Loucy (cell line): ENCODE data around the gene ZNF385B.
"Not testable (repeated sequence)": the region's sequence is repeated elsewhere in the genome, so short reads cannot be mapped to it uniquely, and the experiment has no call there.

Experiments used
- EZH2phosphoT487 ChIP-seq: fragments of 200-600 bp; IDR thresholded peaks from 2 replicates; pipeline ENCODE4 v1.6.1; 2018; ENCODE audit warnings: antibody characterized with exemption, mild to moderate bottlenecking, moderate library complexity, borderline replicate concordance
- TF ChIP-seq, protein P1 (sequence below): fragments of 200-600 bp; sonication (generic); conservative IDR thresholded peaks from 2 replicates; pipeline ENCODE4 v1.5.1; 2014; ENCODE audit warnings: mild to moderate bottlenecking, antibody characterized with exemption, low read length

- not testable (repeated sequence) for TF ChIP-seq EZH2phosphoT487
- TF ChIP-seq, protein P1, sequence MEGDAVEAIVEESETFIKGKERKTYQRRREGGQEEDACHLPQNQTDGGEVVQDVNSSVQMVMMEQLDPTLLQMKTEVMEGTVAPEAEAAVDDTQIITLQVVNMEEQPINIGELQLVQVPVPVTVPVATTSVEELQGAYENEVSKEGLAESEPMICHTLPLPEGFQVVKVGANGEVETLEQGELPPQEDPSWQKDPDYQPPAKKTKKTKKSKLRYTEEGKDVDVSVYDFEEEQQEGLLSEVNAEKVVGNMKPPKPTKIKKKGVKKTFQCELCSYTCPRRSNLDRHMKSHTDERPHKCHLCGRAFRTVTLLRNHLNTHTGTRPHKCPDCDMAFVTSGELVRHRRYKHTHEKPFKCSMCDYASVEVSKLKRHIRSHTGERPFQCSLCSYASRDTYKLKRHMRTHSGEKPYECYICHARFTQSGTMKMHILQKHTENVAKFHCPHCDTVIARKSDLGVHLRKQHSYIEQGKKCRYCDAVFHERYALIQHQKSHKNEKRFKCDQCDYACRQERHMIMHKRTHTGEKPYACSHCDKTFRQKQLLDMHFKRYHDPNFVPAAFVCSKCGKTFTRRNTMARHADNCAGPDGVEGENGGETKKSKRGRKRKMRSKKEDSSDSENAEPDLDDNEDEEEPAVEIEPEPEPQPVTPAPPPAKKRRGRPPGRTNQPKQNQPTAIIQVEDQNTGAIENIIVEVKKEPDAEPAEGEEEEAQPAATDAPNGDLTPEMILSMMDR, result not testable (repeated sequence)
Observed at GRCh38 chr2:179629776-179630175, 231.6 kb downstream of the ZNF385B start.
